CD4-positive, alpha-beta T cell treated with Interleukin-21 for 1 hour (primary cell): ENCODE measurements around the gene IFT27.
"Not testable (repeated sequence)": the region's sequence is repeated elsewhere in the genome, so short reads cannot be mapped to it uniquely, and the experiment has no call there.

Source experiments
- DNase-seq: peaks from one replicate; pipeline ENCODE4 v3.0.0-alpha.2; 2020

Gene IFT27

GRCh38 chr22:36764641-36765040, 11.3 kb downstream of the IFT27 start:
- DNase-seq, result no peak

- DNase-seq, result no peak
These were observed 11.9 kb downstream of the IFT27 start for GRCh38 chr22:36764060-36764459.

- no peak for DNase-seq
These were observed 12.3 kb downstream of the IFT27 start for GRCh38 chr22:36763576-36763975.

- no peak for DNase-seq
These were observed 13.1 kb downstream of the IFT27 start for GRCh38 chr22:36762687-36763260.

- DNase-seq, result no peak
These were observed 14.2 kb downstream of the IFT27 start for GRCh38 chr22:36761553-36762240.

GRCh38 chr22:36760786-36761185, 15.1 kb downstream of the IFT27 start:
- DNase-seq, result no peak

- DNase-seq, result no peak
These were observed 16.3 kb downstream of the IFT27 start for GRCh38 chr22:36759481-36760159.

- DNase-seq, result no peak
These were observed 17.1 kb downstream of the IFT27 start for GRCh38 chr22:36758792-36759271.

GRCh38 chr22:36757668-36758211, 18.2 kb downstream of the IFT27 start:
- peak; percentile 74 for DNase-seq

GRCh38 chr22:36756746-36757655, 18.9 kb downstream of the IFT27 start:
- no peak for DNase-seq

GRCh38 chr22:36756031-36756430, 19.9 kb downstream of the IFT27 start:
- no peak for DNase-seq

GRCh38 chr22:36755316-36755715, 20.6 kb downstream of the IFT27 start:
- no peak for DNase-seq

GRCh38 chr22:36754881-36755280, 21.0 kb downstream of the IFT27 start:
- DNase-seq, result not testable (repeated sequence)

- no peak for DNase-seq
These were observed 22.0 kb downstream of the IFT27 start for GRCh38 chr22:36753916-36754315.

GRCh38 chr22:36753120-36753802, 22.7 kb downstream of the IFT27 start:
- DNase-seq, result no peak

GRCh38 chr22:36746375-36746970, 29.4 kb downstream of the IFT27 start:
- DNase-seq, result no peak

GRCh38 chr22:36745301-36745995, 30.5 kb downstream of the IFT27 start:
- DNase-seq, result no peak

- no peak for DNase-seq
These were observed 31.1 kb downstream of the IFT27 start for GRCh38 chr22:36744791-36745190.

GRCh38 chr22:36744413-36744765, 31.5 kb downstream of the IFT27 start:
- no peak for DNase-seq

GRCh38 chr22:36743591-36744412, 32.1 kb downstream of the IFT27 start:
- no peak for DNase-seq
